MM.1S (cell line): Measurements from ENCODE around the gene S100A13.

Experiments
- CTCF ChIP-seq: fragments of 300-600 bp; sonication (generic); IDR thresholded peaks from 2 replicates; pipeline ENCODE4 v1.5.1; 2016; ENCODE audit warnings: antibody characterized with exemption, low read length, mixed read lengths
- EZH2 ChIP-seq: fragments of 300-600 bp; sonication (generic); optimal IDR thresholded peaks from 2 replicates; pipeline ENCODE3; 2017; ENCODE audit warnings: low read depth, mild to moderate bottlenecking, antibody characterized with exemption, low read length, mixed read lengths

GRCh38 chr1:153623101-153623500, 4.2 kb downstream of the S100A13 start:
- TF ChIP-seq CTCF (no peak), EZH2 (no peak)
